ENCODE data around the gene FNIP2. TPM values are rescaled to one million over a fixed set of nuclear protein-coding genes. Genes with fewer than 3 reads are reported as not detected.

Gene FNIP2
- total and polyA plus RNA-seq, 8 donors = 4.8 to 109 (median 28.9) TPM

DNA sequence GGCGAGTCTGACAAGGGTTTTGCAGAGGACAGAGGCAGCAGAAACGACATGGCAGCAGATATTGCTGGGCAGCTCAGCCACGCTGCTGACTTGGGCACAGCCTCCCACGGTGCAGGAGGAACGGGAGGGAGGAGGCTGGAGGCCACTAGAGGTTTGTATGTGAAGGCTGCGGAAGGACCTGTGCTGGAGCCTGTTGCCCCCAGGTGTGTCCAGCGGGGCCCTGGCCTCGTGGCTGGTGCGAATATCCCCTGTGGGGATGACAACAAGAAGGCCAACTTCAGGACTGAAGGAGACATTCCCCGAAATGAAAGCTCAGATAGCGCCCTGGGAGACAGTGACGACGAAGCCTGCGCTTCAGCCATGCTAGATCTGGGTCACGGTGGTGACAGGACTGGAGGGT is 100.2 kb downstream of the FNIP2 start:
- Histone ChIP-seq H3K4me1 (peaks cover 0 to 30% (median 5%) of the 10 kb centered on the region in 4 donors), H3K36me3 (peaks cover 34 to 85% (median 71%) of the 10 kb centered on the region in 4 donors), H3K9me3 (no peaks in the 10 kb centered on the region), H3K4me3 (no peak overlapping the region), H3K27ac (no peak overlapping the region), H3K27me3 (no peaks in the 10 kb centered on the region)
- DNase-seq = no peak
- TF ChIP-seq CTCF (IDR thresholded peaks at IDR 0.05) (no peak), POLR2AphosphoS5 (IDR thresholded peaks at IDR 0.05) (no peak), POLR2A (IDR thresholded peaks at IDR 0.05) (no peak), EP300 (IDR thresholded peaks at IDR 0.05) (no peak)
- 89 to 94% (median 93%) methylated on average over 14 to 15 of the region's 15 CpGs for WGBS, 5 donors
- intact Hi-C loops (cut with DNase I; ENCODE audit: low total_unique reads) = loop anchor here (10.0 kb wide), 2 partner anchors 306 to 336 kb away; no protein-coding TSS in a partner anchor

- TF ChIP-seq POLR2AphosphoS5 (IDR thresholded peaks at IDR 0.05) = no peak
These were observed 100.9 kb downstream of the FNIP2 start for GRCh38 chr4:158869761-158870160.

DNA sequence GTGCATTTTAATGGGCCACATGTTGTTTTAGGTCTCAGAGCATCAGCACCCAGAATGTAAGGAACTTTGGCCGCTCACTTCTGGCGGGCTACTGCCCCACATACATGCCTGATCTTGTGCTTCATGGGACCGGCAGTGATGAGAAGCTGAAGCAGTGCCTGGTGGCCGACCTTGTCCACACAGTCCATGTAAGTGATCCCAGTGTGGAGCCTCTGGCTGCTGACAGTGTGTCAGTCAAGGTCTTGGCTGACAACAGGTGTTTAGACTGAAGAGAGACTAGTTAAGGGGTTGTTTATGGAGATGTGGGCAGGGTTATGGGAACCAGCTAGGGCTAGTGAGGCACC is 101.4 kb downstream of the FNIP2 start:
- 84 to 88% (median 86%) methylated on average over 4 of the region's 4 CpGs for WGBS, 5 donors
- intact Hi-C loops (cut with DNase I; ENCODE audit: low total_unique reads) = no loop called here
- DNase-seq = no peak

More at GRCh38 chr4:158869761-158870160, 100.9 kb downstream of the FNIP2 start:
- Histone ChIP-seq H3K4me1 (peaks cover 0 to 32% (median 5%) of the 10 kb centered on the region in 4 donors), H3K9me3 (no peaks in the 10 kb centered on the region), H3K36me3 (peaks cover 34 to 80% (median 64%) of the 10 kb centered on the region in 4 donors), H3K27me3 (no peaks in the 10 kb centered on the region), H3K4me3 (no peak overlapping the region), H3K27ac (no peak overlapping the region)
- no peak for DNase-seq
- intact Hi-C loops (cut with DNase I; ENCODE audit: low total_unique reads) = loop anchor here (10.0 kb wide), 2 partner anchors 305 to 335 kb away; no protein-coding TSS in a partner anchor
- WGBS, 5 donors = 83 to 91% (median 86%) methylated on average over 7 of the region's 7 CpGs

GRCh38 chr4:158870626-158871334 is 102.0 kb downstream of the FNIP2 start:
- WGBS, 5 donors = 65 to 79% (median 74%) methylated on average over 8 of the region's 8 CpGs

More for the DNA sequence above, 101.4 kb downstream of the FNIP2 start:
- Histone ChIP-seq H3K27me3 (no peaks in the 10 kb centered on the region), H3K36me3 (peaks cover 34 to 77% (median 62%) of the 10 kb centered on the region in 4 donors), H3K4me3 (no peak overlapping the region), H3K27ac (no peak overlapping the region), H3K9me3 (no peaks in the 10 kb centered on the region), H3K4me1 (peaks cover 0 to 32% (median 5%) of the 10 kb centered on the region in 4 donors)
- no peak for TF ChIP-seq POLR2AphosphoS5 (IDR thresholded peaks at IDR 0.05)
- TF ChIP-seq EP300 (IDR thresholded peaks at IDR 0.05) = no peak
- TF ChIP-seq CTCF (IDR thresholded peaks at IDR 0.05) = no peak
- TF ChIP-seq POLR2A (IDR thresholded peaks at IDR 0.05) = no peak

More at GRCh38 chr4:158870626-158871334, 102.0 kb downstream of the FNIP2 start:
- peaks cover 0 to 32% (median 5%) of the 10 kb centered on the region in 4 donors for H3K4me1 ChIP-seq
- H3K9me3 ChIP-seq = no peaks in the 10 kb centered on the region
- no peak overlapping the region for H3K27ac ChIP-seq
- no peak overlapping the region for H3K4me3 ChIP-seq
- H3K27me3 ChIP-seq = no peaks in the 10 kb centered on the region
- H3K36me3 ChIP-seq = peaks cover 34 to 72% (median 62%) of the 10 kb centered on the region in 4 donors
- intact Hi-C loops (cut with DNase I; ENCODE audit: low total_unique reads) = no loop called here
- peak in 1 of 2 donors; percentile 22 for DNase-seq
- TF ChIP-seq POLR2A (IDR thresholded peaks at IDR 0.05) = no peak
- no peak for TF ChIP-seq EP300 (IDR thresholded peaks at IDR 0.05)
- TF ChIP-seq CTCF (IDR thresholded peaks at IDR 0.05) = no peak
- TF ChIP-seq POLR2AphosphoS5 (IDR thresholded peaks at IDR 0.05) = no peak
